NCI-H510A (cell line): ENCODE data around the gene LRRK1.

Experiments
- DNase-seq: peaks from one replicate; lab custom pipeline; 2025; lab: John Stamatoyannopoulos, UW

Gene LRRK1

GRCh38 chr15:100914876-100915275, 4.3 kb upstream of the LRRK1 start:
- DNase-seq = no peak

DNA sequence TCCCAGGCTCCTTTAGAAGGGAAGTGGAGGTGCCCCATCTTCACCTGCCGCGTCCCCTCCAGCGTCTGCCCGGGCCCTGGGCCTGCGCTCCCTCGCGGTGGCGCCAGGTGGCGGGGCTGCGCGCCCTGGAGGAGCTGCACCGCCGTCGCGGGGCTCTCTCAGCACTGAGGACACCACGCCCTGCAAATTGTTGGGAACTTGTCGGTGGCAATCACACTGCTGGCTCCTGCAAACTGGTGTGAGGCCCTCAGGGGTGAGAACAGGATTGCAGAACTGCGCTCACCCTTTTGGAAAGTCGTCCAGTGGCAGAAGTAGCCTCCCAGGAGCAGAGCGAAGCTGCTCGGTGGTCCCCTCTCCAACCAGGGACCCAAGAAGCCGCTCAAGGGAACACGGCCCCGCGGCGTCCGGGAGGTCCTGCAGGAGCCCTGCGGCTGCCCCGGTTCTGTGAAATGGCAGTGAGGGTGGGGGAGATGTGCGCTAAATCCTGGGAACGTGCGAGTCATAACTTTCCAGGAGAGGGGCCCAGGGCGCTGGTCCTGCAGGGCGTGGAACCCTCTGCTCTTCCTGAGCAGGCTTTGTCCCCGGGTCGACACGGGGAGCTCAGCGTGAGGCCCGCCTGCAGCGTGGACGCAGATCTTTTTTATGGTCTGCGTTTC, 995 bp upstream of the LRRK1 start:
- DNase-seq = no peak

DNA sequence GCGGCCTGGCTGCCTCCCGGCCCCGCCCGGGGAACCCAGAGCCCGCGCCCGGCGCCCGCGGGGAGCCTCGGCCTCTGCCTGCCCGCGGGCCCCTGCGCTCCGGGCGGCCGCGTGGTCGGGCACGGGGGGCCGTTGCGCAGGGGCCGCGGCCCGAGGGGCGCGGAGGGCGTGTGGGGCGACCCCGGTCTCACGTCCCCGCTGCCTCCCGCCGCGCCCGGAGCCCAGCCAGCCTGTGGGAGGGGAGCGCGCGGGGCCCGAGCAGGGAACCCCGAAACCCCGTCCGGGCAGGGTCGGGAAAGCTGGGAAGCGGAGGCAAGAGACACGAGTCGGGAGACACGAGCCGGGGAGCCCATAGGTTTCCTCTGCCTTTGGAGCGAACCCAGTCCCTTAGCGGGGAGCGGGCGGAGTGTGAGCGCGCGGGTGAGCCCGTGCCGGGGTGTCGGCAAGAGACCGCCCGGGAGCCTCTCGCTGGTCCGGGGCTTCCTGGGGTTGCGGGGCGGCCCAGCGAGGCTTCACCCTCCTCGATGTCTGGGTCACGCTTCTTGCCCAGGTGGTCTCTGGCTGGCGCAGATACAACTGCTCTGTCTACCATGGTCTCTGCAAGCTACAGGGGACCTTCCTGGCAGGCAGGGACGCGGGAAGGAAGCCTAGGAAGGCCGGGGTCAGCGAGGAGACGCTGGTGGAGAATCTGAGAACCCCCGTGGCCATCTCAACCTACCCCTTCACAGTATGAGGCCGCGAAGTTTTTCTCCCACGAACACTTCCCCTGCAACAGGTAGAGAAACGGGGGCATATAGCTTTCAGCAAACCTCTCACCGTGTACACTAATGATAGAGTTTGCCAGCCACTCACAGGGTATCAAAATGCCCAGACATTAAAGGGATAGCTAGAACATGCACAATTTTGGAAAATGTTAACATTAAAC, 586 bp downstream of the LRRK1 start:
- no peak for DNase-seq

DNA sequence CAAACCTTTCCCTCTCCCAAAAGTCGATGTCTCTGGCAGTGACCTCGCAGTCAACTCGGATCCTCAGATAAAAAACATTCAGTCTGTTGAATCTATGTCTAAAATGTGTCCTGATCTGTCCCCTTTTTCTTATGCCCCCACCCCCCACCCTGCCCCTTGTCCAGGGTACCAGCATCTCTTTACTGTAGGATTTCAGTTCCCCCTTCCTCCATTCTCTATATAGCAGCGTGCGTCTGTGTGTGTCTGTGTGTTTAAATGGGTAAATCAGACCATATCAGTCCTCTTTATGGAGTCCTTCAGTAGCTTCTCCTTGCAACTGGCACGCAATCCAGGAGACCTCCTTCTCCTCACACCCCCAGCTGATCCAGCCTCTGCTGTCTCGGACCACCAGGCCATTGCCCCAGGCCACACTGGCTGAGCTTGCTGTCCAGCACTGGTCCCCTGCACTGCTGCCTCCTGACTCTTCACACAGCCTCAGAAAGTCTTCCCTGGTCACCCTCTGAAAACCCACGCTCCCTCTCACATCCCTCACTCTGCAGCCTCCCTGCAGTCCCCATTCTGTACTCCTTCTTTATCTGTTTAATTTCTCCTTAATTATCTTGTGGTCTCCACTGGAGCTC, 1.5 kb downstream of the LRRK1 start:
- no peak for DNase-seq

GRCh38 chr15:100922192-100923040, 3.3 kb downstream of the LRRK1 start:
- no peak for DNase-seq

DNA sequence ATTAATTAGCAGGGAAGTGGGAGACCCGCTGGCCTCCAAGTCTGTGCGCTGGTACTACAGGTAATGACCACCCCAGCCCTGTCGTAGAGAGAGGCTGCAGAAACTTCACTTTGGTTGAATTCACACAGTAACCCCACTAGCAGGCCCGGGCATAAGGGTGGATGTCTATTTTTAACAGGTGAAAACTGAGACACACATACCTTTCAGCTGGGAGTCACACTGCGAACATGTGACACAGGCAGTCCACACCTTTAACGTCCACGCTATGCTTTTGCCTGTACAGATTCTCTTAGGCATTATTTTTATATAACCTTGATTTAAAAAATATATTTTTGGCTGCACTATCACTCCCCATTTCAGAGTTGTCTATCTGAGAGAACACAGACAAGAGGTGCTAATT, 3.9 kb downstream of the LRRK1 start:
- no peak for DNase-seq

- DNase-seq = no peak
Observed at GRCh38 chr15:100923902-100924301, 4.7 kb downstream of the LRRK1 start.

DNA sequence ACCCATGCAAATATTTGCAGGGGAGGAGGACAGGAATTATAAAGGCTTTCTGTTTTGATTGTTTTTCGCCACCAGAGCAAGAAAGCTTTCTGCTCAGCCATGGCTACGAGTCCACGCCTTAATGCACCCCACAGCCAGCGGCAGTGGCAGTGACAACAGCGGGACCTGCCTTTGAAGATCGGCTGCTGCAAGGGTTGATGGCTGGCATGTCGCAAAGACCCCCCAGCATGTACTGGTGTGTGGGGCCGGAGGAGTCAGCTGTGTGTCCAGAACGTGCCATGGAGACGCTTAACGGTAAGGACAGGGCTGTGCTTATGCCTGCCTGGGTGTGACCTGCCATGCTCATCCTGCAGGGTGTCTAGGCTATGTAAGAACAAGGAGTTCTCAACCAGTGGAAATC, 5.3 kb downstream of the LRRK1 start:
- no peak for DNase-seq

DNA sequence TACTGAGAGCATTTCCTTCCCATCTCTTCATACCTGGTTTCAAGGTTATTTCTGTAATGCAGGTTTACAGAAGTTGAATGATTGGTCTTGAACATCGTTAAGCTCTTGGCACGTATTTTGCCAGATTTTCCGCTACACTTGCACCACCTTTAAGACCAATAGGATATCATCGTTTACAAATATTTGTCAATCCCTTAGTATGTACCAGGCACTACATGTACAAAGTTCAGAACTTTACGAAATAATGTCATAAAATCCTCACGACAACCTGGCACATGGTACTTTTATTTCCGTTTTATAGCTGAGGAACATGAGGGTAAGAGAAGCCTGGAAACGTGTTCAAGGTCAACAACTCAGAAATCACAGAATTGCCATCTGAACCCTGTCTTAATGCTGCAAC, 6.3 kb downstream of the LRRK1 start:
- no peak for DNase-seq

DNA sequence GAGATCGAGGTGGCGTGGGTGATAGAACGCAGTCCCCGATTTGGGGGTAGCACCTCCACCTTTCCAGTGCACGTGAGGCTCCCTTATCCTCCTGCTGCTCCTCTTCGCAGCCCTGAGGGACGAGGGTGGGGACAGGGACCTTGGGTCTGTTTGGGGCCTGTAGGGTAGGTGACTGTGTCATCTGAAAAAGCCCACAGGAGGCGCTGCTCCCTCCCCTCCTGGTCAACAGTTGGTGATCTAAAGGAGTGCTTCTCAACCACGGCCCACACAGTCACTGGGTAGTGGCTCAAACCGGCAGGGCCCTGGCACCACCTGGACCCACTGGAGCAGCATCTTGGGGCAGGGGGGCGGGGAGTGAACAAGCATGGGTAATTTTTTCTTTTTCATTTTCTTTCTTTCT, 7.1 kb downstream of the LRRK1 start:
- DNase-seq = no peak

GRCh38 chr15:100926971-100927756, 8.0 kb downstream of the LRRK1 start:
- no peak for DNase-seq

- DNase-seq = no peak
Observed at GRCh38 chr15:100928632-100929280, 9.6 kb downstream of the LRRK1 start.

DNA sequence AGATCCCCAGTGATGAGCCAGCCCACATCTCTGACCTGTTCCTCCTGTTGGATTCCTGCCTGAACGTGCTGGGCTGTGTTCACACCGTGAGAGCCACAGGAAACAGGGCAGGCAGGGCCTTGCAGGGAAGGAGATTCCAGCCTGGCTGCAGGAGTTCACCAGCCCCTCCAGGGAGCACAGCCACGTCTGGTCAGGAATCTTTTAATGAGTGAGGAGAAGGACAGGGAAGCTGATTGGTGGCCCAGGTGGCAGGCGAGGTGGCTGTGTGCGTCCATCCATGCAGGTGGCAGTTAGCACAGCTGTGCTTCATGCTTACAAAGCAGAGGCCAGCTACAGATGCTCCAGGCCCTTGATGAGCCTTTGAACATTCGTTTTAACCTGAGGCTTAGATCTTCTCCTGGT, 10.5 kb downstream of the LRRK1 start:
- DNase-seq = no peak

- DNase-seq = no peak
Observed at GRCh38 chr15:100930306-100930848, 11.2 kb downstream of the LRRK1 start.

GRCh38 chr15:100931143-100931890, 12.2 kb downstream of the LRRK1 start:
- DNase-seq = no peak

DNA sequence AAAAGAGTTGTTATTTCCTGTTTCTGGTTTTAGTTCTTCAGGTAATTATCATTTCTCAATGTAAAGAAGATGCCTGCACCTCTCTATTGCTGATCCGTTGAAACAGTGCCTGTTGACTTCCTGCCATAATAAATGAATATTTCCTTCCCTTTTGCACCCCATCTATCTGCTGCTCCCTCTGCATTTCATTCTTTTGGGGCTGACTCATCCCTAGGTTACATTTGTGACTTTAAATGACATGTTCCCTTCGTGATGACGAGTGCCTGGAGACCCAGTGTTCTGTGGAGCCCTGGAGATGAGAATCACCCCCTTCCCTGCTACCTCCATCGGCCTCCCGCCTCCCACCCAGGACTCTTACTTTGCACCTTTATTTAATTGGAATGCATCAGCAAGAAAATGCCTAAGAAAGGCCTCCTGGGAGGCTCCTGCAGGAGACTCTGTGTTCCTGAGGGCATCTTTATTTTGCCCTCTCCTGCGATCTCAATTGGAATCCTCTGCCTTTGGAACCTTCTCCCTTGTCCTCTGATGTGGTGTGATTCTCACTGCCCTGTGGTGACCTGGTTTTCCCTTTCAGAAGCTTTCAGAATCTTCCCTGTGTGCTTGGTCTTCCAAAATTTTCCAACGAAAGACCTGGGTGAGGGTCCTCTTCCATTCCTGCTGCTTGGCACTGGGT, 13.7 kb downstream of the LRRK1 start:
- DNase-seq = no peak

DNA sequence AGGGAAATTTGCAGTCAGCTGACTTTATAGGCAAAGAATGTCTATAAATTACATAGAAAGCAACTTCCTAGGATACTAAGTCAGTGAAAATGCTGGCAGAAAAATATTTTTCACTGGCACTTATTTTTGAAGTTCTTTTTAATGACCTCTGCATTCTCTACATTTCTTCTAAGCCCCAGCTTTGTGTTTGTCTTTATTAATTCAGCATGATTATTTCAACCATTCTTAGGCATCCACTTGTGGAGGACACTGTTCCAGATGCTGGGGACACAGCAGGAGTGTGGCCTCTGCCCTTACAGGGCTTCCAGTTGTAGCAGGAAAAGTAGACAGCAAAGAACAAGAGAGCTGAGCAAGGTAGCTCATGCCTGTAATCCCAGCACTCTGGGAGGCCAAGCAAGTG, 15.0 kb downstream of the LRRK1 start:
- no peak for DNase-seq

DNA sequence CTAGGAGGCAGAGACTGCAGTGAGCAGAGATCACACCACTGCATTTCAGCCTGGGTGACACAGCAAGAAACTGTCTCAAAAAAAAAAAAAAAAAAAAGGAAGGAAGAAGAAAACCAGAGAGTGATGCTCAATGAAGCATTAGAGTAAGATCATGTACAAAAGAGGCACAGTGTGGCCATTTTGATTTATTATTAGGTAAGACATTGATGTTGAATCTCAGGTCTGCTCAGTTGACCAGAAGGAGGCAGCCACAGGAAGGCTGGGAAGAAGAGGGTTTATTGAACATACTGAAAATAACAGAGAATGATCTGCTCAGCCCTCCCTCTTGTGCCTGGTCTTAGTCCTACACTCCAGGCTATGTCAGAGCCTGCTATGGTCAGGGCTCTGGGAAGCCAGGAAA, 15.6 kb downstream of the LRRK1 start:
- no peak for DNase-seq

DNA sequence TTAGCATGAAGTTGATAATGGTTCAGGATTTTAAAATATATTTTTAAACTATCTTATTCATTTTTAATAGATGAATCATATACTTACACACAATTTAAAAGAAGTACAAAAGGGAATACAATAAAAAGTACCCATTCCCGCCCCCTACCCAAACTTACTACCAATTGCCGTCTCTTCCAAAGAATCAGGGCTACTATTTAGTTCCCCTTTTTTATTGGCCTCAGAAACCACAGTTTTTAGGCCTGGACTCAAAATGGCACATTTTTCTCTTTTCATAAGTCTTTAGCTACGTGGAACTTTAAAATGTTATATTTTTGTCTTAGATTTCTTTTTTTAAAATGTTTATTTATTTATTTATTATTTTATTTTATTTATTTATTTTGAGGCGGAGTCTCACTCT, 18.0 kb downstream of the LRRK1 start:
- DNase-seq = no peak
